ENCODE results near the gene CPLANE2.
"Not testable (repeated sequence)": the region's sequence is repeated elsewhere in the genome, so short reads cannot be mapped to it uniquely, and the experiment has no call there.

CPLANE2 gene

GRCh38 chr1:16217061-16217785 is 19.8 kb downstream of the CPLANE2 start:
- ChIA-PET POLR2A (ENCODE audit: low non-redundant PET) (interaction anchor here (1.3 to 1.9 kb wide), 2 partner anchors 10 to 28 kb away, joined by 4 to 8 read pairs; no protein-coding TSS in a partner anchor), CTCF (interaction anchor here (0.6 to 0.8 kb wide), 2 partner anchors 52 to 138 kb away, joined by 3 read pairs; no protein-coding TSS in a partner anchor)
- peak overlapping the region; percentile 66 for H3K27ac ChIP-seq
- peak; percentile 97 for DNase-seq (ENCODE audit: low spot score)
- no peak for TF ChIP-seq CTCF (conservative IDR thresholded peaks at IDR 0.05; ENCODE audit: low read depth)

GRCh38 chr1:16215882-16216753 is 20.9 kb downstream of the CPLANE2 start:
- no peak for TF ChIP-seq CTCF (conservative IDR thresholded peaks at IDR 0.05; ENCODE audit: low read depth)
- ChIA-PET POLR2A (ENCODE audit: low non-redundant PET) (interaction anchor here (1.3 to 1.9 kb wide), 2 partner anchors 9 to 27 kb away, joined by 4 to 8 read pairs; no protein-coding TSS in a partner anchor), CTCF (interaction anchor here (0.6 kb wide), 1 partner anchor 53 kb away, joined by 3 read pairs; no protein-coding TSS in a partner anchor)
- H3K27ac ChIP-seq, result no peak overlapping the region
- peak; percentile 65 for DNase-seq (ENCODE audit: low spot score)

- POLR2A ChIA-PET (ENCODE audit: low non-redundant PET); CTCF ChIA-PET: not testable (repeated sequence)
These were observed 21.7 kb downstream of the CPLANE2 start for GRCh38 chr1:16215240-16215639.

GRCh38 chr1:16213544-16213943 is 23.4 kb downstream of the CPLANE2 start:
- POLR2A ChIA-PET (ENCODE audit: low non-redundant PET); DNase-seq (ENCODE audit: low spot score); H3K27ac ChIP-seq: not testable (repeated sequence)
- CTCF ChIA-PET, result interaction anchor here (1.9 kb wide), 1 partner anchor 31 kb away, joined by 6 read pairs; no protein-coding TSS in a partner anchor

More at GRCh38 chr1:16215240-16215639, 21.7 kb downstream of the CPLANE2 start:
- DNase-seq (ENCODE audit: low spot score); H3K27ac ChIP-seq: not testable (repeated sequence)

GRCh38 chr1:16213013-16213412 is 24.0 kb downstream of the CPLANE2 start:
- ChIA-PET CTCF (interaction anchor here (1.9 kb wide), 1 partner anchor 31 kb away, joined by 6 read pairs; no protein-coding TSS in a partner anchor), POLR2A (ENCODE audit: low non-redundant PET) (no interaction called here)

GRCh38 chr1:16212251-16212961 is 24.6 kb downstream of the CPLANE2 start, which contains the start of gene ARHGEF19:
ARHGEF19 (minus strand) TSS chr1:16212652; CDS start chr1:16209054, 3,598 bp downstream.
- no peak within 1 kb of the TSS for H3K27ac ChIP-seq
- POLR2A ChIA-PET (ENCODE audit: low non-redundant PET), result interaction anchor here (0.5 kb wide), 1 partner anchor 376 kb away, joined by 4 read pairs; no protein-coding TSS in a partner anchor
- no peak for TF ChIP-seq CTCF (conservative IDR thresholded peaks at IDR 0.05; ENCODE audit: low read depth)
- no peak for DNase-seq (ENCODE audit: low spot score)
- CTCF ChIA-PET, result interaction anchor here (0.6 to 1.9 kb wide), 5 partner anchors 23 to 36 kb away, joined by 3 to 6 read pairs (median 5); no protein-coding TSS in a partner anchor

More at GRCh38 chr1:16213013-16213412, 24.0 kb downstream of the CPLANE2 start:
- H3K27ac ChIP-seq, result no peak overlapping the region
- DNase-seq (ENCODE audit: low spot score), result no peak
- TF ChIP-seq CTCF (conservative IDR thresholded peaks at IDR 0.05; ENCODE audit: low read depth), result no peak
